Pancreas (tissue), 10 donors: ENCODE data around the gene RELT. TPM values are rescaled to one million over a fixed set of nuclear protein-coding genes. Genes with fewer than 3 reads are reported as not detected.
A peak's percentile ranks its signal among the peaks of the same experiment; 100 is the strongest.

Experiments
- ATAC-seq, 4 donors: fragments of 200-7000 bp; cut with Tn5 transposase; one replicate each; pipeline versions ENCODE4 v1.8.0 to v1.9.1; 2020; ENCODE audit warnings: mild to moderate bottlenecking in 4 of 4, moderate library complexity in 4 of 4
- DNase-seq, 6 donors: peaks; one replicate each; pipeline ENCODE4 v3.0.0-alpha.2; 2020
- FAIRE-seq: peaks from 2 replicates; lab custom pipeline; 2012; peaks lifted over from hg19 to GRCh38; lab: Jason Lieb, UNC
- H3K27ac ChIP-seq, 4 donors: fragments of 200-600 bp; sonication (generic); 1 replicate in 3 of 4; 2 replicates in 1 of 4; pipeline versions ENCODE4 v1.5.0 to v1.8.0; 2020
- H3K27me3 ChIP-seq, 4 donors: fragments of 200-600 bp; one replicate each; pipeline ENCODE4 v1.8.0; 2021
- H3K36me3 ChIP-seq, 3 donors: fragments of 200-600 bp; sonication (generic) in 1 of 3; one replicate each; pipeline versions ENCODE4 v1.5.0 to v1.8.0; 2020 to 2021
- H3K4me1 ChIP-seq, 3 donors: fragments of 200-600 bp; one replicate each; pipeline ENCODE4 v1.8.0; 2021
- H3K4me3 ChIP-seq, 4 donors: fragments of 200-600 bp; sonication (generic) in 2 of 4; one replicate each; pipeline versions ENCODE4 v1.5.0 to v1.8.0; 2020 to 2021
- H3K9me3 ChIP-seq, 4 donors: fragments of 200-600 bp; one replicate each; pipeline ENCODE4 v1.8.0; 2021
- WGBS, 2 donors: extraction: QIAGEN DNeasy Blood & Tissue Kit; methylation state at CpG; one replicate each; pipeline ENCODE4 v1.1.7; 2013; 5-methylcytosine and 5-hydroxymethylcytosine counted together
- intact Hi-C, 3 donors: fragments of 100-400 bp; cut with DNase I; formaldehyde crosslinking; loops; one replicate each; pipeline versions ENCODE4 v1.11.1 to v1.14.2; 2022
- polyA plus RNA-seq, 2 donors: library from polyadenylated mRNA; stranded (reverse); fragments of 200-250 nt; gene quantifications; one replicate each; pipeline ENCODE4 v1.2.3, GENCODE V29; 2013
- total RNA-seq, 6 donors: library from RNA; stranded (reverse); fragmentation: NEBNext Ultra II Directional in 4 of 6; extraction: Animal tissue kit (Norgen Biotek cat#: 25700) in 4 of 6; gene quantifications; one replicate each; pipeline versions ENCODE4 v1.2.1 to v1.2.4, GENCODE V29; 2021 to 2023
- TF ChIP-seq, protein P1 (sequence below), 4 donors: fragments of 200-600 bp; sonication (generic) in 3 of 4; IDR thresholded peaks; one replicate each; pipeline versions ENCODE4 v1.5.0 to v1.8.0; 2021; ENCODE audit warnings: antibody characterized with exemption in 4 of 4
- donor health status: healthy with polysubstance abuse.
- donor health status: DM: no; HTN: no; CAD: no; lungs with moderate emphysema.
- donor health status: DM: no; HTN: no; CAD: no.
- donor health status: control.
- donor health status: control.
- donor health status: Bipolar disorder and iron deficiency.
- donor health status: DM: yes; HTN: yes; CAD: no.
- donor health status: DM: no; HTN: no; CAD: no.
- donor health status: DM: no; HTN: no; CAD: no.
- donor health status: DM: yes; HTN: yes; CAD: no.

The RELT gene
- total and polyA plus RNA-seq, 8 donors, result 0.23 to 4.7 (median 0.75) TPM

DNA sequence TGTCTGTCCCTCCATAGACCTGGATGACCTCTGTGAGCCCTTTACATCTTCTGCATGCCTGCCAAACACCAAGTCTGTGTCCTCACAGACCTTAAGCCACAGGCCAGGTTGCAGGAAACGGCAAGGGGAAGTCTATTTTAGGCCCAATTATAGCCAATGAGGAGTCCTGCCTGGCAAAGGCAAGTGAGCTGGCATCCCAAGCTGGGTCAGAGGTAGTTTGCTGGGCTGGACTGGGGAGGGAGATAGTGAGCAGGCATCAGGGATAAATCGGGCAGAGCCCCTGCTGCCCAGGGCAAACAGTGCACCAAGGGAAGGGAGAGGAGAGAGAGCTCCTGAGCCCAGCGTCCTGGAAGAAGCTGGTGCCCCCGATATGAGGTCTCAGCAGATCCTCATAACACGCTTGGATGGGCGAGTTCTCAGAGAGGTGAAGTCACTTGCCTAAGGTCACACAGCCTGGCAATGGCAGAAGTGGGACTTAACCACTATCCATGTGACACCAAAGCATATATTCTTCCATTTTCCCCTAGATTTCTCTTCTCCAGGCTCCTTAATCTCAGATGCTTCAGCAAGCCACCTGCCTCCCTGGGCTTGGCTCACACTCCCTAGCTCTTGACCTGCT lies 3.7 kb upstream of the RELT start:
- H3K4me1 ChIP-seq, result no peaks in the 10 kb centered on the region
- no peak overlapping the region for H3K27ac ChIP-seq
- no peaks in the 10 kb centered on the region for H3K27me3 ChIP-seq
- FAIRE-seq, result no peak
- no peaks in the 10 kb centered on the region for H3K9me3 ChIP-seq
- TF ChIP-seq, protein P1, sequence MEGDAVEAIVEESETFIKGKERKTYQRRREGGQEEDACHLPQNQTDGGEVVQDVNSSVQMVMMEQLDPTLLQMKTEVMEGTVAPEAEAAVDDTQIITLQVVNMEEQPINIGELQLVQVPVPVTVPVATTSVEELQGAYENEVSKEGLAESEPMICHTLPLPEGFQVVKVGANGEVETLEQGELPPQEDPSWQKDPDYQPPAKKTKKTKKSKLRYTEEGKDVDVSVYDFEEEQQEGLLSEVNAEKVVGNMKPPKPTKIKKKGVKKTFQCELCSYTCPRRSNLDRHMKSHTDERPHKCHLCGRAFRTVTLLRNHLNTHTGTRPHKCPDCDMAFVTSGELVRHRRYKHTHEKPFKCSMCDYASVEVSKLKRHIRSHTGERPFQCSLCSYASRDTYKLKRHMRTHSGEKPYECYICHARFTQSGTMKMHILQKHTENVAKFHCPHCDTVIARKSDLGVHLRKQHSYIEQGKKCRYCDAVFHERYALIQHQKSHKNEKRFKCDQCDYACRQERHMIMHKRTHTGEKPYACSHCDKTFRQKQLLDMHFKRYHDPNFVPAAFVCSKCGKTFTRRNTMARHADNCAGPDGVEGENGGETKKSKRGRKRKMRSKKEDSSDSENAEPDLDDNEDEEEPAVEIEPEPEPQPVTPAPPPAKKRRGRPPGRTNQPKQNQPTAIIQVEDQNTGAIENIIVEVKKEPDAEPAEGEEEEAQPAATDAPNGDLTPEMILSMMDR (IDR thresholded peaks at IDR 0.05), result no peak
- ATAC-seq, result no peak
- 62% methylated on average over 6 of the region's 6 CpGs for WGBS, 2 donors
- H3K36me3 ChIP-seq, result no peaks in the 10 kb centered on the region
- intact Hi-C loops, result no loop called here
- DNase-seq, result no peak
- no peak overlapping the region for H3K4me3 ChIP-seq

DNA sequence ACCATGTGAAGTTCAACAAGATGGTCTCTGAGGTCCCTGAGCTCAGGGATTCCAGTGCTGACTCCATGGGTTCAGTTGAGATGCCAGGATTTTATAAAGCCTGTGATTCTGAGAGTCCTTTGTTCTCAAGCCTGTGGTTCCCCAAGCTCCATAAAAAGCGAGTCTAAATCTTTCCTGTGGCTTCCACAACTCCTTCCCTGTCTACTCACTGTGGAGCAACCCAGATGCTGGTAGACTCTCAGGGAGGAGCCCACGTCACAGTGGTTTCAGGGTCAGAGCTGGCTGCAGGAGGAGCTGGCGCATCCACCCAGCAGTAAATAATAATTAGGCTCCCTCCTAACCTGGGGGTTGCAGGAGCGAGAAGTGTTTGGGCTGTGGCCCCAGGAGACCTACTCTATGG lies 2.0 kb upstream of the RELT start:
- DNase-seq (no peak), FAIRE-seq (no peak), ATAC-seq (no peak)
- WGBS, 2 donors, result 79% methylated on average over 4 of the region's 4 CpGs
- Histone ChIP-seq H3K27ac (no peak overlapping the region), H3K36me3 (no peaks in the 10 kb centered on the region), H3K4me3 (no peak overlapping the region), H3K9me3 (no peaks in the 10 kb centered on the region), H3K27me3 (no peaks in the 10 kb centered on the region), H3K4me1 (no peaks in the 10 kb centered on the region)
- TF ChIP-seq, protein P1 (IDR thresholded peaks at IDR 0.05), result no peak
- intact Hi-C loops, result no loop called here

DNA sequence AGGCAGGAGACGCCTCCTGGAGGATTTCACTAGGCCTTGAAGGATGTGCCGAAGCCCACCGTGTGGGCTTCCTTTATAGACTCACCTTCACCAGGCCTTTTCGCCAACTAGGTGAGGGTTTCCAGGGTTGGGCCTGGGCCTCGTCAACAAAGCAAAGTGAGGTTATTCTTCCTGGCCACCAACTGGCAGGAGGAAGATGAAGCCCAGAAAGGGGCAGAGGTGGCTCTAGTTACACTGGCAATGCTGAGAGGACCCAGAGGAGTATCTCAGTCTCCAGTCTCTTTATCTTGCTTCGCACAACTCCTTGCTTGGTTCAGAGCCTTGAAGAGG lies 404 bp upstream of the RELT start:
- intact Hi-C loops, result no loop called here
- WGBS, 2 donors, result 63 to 66% methylated on average over 6 of the region's 6 CpGs
- no peak for FAIRE-seq

GRCh38 chr11:73376803-73377629 lies 817 bp downstream of the RELT start:
- intact Hi-C loops, result no loop called here
- H3K4me3 ChIP-seq, result peak overlapping the region; percentile 40 to 82 (median 64)
- FAIRE-seq (no peak), ATAC-seq (peak in 3 of 4 donors; percentile 4 to 11 (median 8)), DNase-seq (peak; percentile 22 to 82 (median 56))
- WGBS, 2 donors, result 13 to 17% methylated on average over 35 to 56 of the region's 56 CpGs
- no peaks in the 10 kb centered on the region for H3K9me3 ChIP-seq
- peak overlapping the region; percentile 34 to 78 (median 50) for H3K27ac ChIP-seq
- no peaks in the 10 kb centered on the region for H3K36me3 ChIP-seq
- TF ChIP-seq, protein P1 (IDR thresholded peaks at IDR 0.05), result no peak
- peaks cover 0 to 4% (median 0%) of the 10 kb centered on the region in 3 donors for H3K4me1 ChIP-seq
- H3K27me3 ChIP-seq, result no peaks in the 10 kb centered on the region

More for the DNA sequence above, 404 bp upstream of the RELT start:
- Histone ChIP-seq H3K27me3 (no peaks in the 10 kb centered on the region), H3K9me3 (no peaks in the 10 kb centered on the region), H3K36me3 (no peaks in the 10 kb centered on the region), H3K4me1 (peaks cover 0 to 4% (median 0%) of the 10 kb centered on the region in 3 donors), H3K27ac (peak overlapping the region in 3 of 4 donors; percentile 33 to 78 (median 35)), H3K4me3 (peak overlapping the region in 1 of 4 donors; percentile 82)
- ATAC-seq (no peak), DNase-seq (no peak)
- TF ChIP-seq, protein P1 (IDR thresholded peaks at IDR 0.05), result no peak
